Testis (tissue), 3 donors: ENCODE measurements around the gene FAM174C. TPM values are rescaled to one million over a fixed set of nuclear protein-coding genes. Genes with fewer than 3 reads are reported as not detected.

Source experiments
- DNase-seq: peaks from one replicate; pipeline ENCODE4 v3.0.0-alpha.2; 2019
- H3K27ac ChIP-seq, 2 donors: fragments of 200-600 bp; sonication (generic); one replicate each; pipeline ENCODE4 v1.5.1; 2019
- H3K27me3 ChIP-seq: fragments of 200-600 bp; sonication (generic); one replicate; pipeline ENCODE4 v1.5.1; 2019
- H3K36me3 ChIP-seq: fragments of 200-600 bp; sonication (generic); one replicate; pipeline ENCODE4 v1.5.1; 2017; ENCODE audit warnings: low read depth; ENCODE audit errors: missing control alignments
- H3K4me1 ChIP-seq: fragments of 200-600 bp; sonication (generic); one replicate; pipeline ENCODE4 v1.5.1; 2019
- H3K4me3 ChIP-seq, 2 donors: fragments of 200-600 bp; sonication (generic); one replicate each; pipeline ENCODE4 v1.5.1; 2017 to 2019
- H3K9me3 ChIP-seq: fragments of 200-600 bp; sonication (generic); one replicate; pipeline ENCODE4 v1.5.1; 2017
- CTCF ChIP-seq, 3 experiments: fragments of 450-650 bp in 2 of 3; fragments of 200-600 bp in 1 of 3; sonication (generic) in 1 of 3; IDR thresholded peaks; one replicate each; pipeline ENCODE4 v1.5.1; 2016 to 2019; ENCODE audit warnings: antibody characterized with exemption in 3 of 3, mild to moderate bottlenecking in 2 of 3, moderate library complexity in 1 of 3
- POLR2A ChIP-seq: fragments of 450-650 bp; IDR thresholded peaks from one replicate; pipeline ENCODE4 v1.6.1; 2017; ENCODE audit warnings: antibody characterized with exemption, mild to moderate bottlenecking, moderate library complexity
- WGBS, 2 donors: methylation state at CpG; one replicate each; pipeline ENCODE4 v1.1.5; 2018; 5-methylcytosine and 5-hydroxymethylcytosine counted together
- intact Hi-C: fragments of 100-400 bp; cut with DNase I; formaldehyde crosslinking; loops from one replicate; pipeline ENCODE4 v1.15.1; 2023; ENCODE audit warnings: low total_unique reads
- polyA plus RNA-seq: library from polyadenylated mRNA; stranded (reverse); fragments of 350-450 nt; fragmentation: Illumina TruSeq; extraction: RNeasy Lipid Tissue Mini Kit (QIAGEN cat#74804); gene quantifications from one replicate; pipeline ENCODE4 v1.2.3, GENCODE V29; 2014; ENCODE audit warnings: low read depth, low replicate concordance; ENCODE audit not compliant: insufficient read depth
- total RNA-seq, 2 donors: library from RNA; depleted of rRNA; stranded (reverse); fragments of >200 nt; gene quantifications; one replicate each; pipeline ENCODE4 v1.2.3, GENCODE V29; 2016

Gene FAM174C
- total and polyA plus RNA-seq, 3 donors from 2014 or later: 51.6 to 128 (median 111) TPM

DNA sequence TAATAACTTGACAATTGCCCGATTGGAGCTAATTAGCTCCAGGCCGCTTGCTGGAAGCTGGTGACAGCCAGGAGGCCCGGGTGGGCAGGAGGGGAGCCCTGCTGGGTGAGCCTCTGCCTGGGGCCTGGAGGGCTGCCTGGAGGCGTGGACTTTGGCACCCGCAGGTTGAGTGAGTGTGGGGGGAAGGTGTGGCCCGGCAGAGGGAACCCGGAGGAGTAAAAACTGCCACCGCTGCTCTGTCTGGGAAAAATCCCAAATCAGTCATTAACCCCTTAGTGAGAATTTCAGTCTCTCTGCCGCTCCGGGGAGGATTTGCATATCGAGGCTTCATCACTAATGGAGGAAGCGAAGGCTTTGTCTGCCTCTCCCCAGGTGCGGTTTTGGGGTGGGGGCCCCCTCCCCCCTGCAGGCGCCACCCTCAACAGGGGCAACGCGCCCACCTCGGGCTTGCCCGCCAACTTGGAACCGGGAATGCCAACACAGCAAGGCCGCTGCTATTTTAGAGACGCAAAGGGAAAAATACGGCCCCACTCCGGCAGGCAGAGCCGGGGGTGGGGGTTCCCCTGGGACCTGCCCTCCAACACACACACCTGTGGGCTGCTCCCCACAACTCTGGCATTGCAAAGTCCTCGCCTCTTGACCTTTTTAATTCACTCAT is 16.6 kb downstream of the FAM174C start:
- DNase-seq: no peak
- Histone ChIP-seq H3K27me3 (no peaks in the 10 kb centered on the region), H3K4me3 (no peak overlapping the region), H3K9me3 (no peaks in the 10 kb centered on the region), H3K36me3 (no peaks in the 10 kb centered on the region), H3K4me1 (peaks cover 9% of the 10 kb centered on the region), H3K27ac (no peak overlapping the region)
- TF ChIP-seq POLR2A (no peak), CTCF (IDR thresholded peaks at IDR 0.05) (no peak)
- WGBS, 2 donors: 71 to 81% methylated on average over 15 to 25 of the region's 25 CpGs
- intact Hi-C loops: no loop called here

GRCh38 chr19:1292419-1293151 is 17.3 kb downstream of the FAM174C start:
- intact Hi-C loops: no loop called here
- TF ChIP-seq POLR2A: no peak
- no peak for TF ChIP-seq CTCF (IDR thresholded peaks at IDR 0.05)
- Histone ChIP-seq H3K4me3 (no peak overlapping the region), H3K4me1 (peaks cover 6% of the 10 kb centered on the region), H3K36me3 (no peaks in the 10 kb centered on the region), H3K9me3 (no peaks in the 10 kb centered on the region), H3K27ac (no peak overlapping the region), H3K27me3 (no peaks in the 10 kb centered on the region)
- no peak for DNase-seq
- WGBS, 2 donors: 83 to 90% methylated on average over 11 to 17 of the region's 17 CpGs

DNA sequence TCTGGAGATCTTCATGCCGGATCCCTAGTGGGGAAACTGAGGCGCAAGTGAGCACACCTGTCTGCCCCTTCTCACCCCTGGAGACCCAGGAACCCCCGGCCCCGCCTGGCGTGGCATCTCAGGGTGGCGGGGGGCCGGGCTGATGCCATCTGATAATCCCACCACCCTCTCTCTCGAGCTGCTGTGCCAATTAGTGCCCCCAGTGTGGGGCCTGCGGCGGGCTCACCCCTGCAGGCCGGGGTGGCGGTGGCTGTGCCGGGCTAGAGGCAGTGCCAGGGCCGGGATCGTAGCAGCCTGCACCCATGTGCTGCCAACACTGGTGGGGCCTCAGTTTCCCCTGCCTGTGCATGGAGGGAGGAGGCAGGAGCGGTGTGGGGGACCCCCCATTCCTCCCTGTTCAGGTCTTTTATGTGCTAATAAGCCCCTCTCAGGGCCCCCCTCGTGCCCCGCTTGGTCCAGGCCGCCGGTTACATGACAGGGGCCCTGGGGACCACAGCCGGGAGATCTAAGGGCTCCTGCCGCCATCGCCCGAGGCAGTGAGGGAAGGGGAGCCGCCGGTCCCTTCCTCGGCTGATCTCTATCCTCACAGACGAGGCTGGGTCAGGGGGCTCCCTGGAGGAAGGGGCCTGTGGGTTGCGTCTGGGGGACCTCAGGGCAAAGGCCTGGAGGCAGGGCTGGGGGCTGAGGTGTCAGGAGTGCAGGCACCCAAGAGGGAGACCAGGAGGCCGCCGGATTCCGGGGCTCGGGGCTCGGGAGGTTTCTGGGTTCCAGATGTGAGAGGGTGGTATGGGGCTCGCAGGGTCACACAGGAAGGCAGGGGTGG is 18.7 kb downstream of the FAM174C start:
- Histone ChIP-seq H3K27me3 (no peaks in the 10 kb centered on the region), H3K4me1 (peaks cover 4% of the 10 kb centered on the region), H3K4me3 (no peak overlapping the region), H3K36me3 (no peaks in the 10 kb centered on the region), H3K27ac (no peak overlapping the region), H3K9me3 (no peaks in the 10 kb centered on the region)
- no peak for TF ChIP-seq POLR2A
- no peak for TF ChIP-seq CTCF (IDR thresholded peaks at IDR 0.05)
- no peak for DNase-seq
- WGBS, 2 donors: 75 to 86% methylated on average over 14 to 35 of the region's 35 CpGs
- intact Hi-C loops: no loop called here

- Histone ChIP-seq H3K27me3 (no peaks in the 10 kb centered on the region), H3K4me1 (peaks cover 4% of the 10 kb centered on the region), H3K9me3 (no peaks in the 10 kb centered on the region), H3K4me3 (no peak overlapping the region), H3K27ac (no peak overlapping the region), H3K36me3 (no peaks in the 10 kb centered on the region)
- 72 to 81% methylated on average over 14 of the region's 14 CpGs for WGBS, 2 donors
- TF ChIP-seq POLR2A (no peak), CTCF (IDR thresholded peaks at IDR 0.05) (no peak)
- no peak for DNase-seq
- intact Hi-C loops: no loop called here
Observed at GRCh38 chr19:1294688-1295087, 19.4 kb downstream of the FAM174C start.
